HepG2 (cell line): ENCODE data around the gene KCNK7. TPM values are rescaled to one million over a fixed set of nuclear protein-coding genes. Genes with fewer than 3 reads are reported as not detected.

ENCODE experiments used
- ATF5 ChIP-seq: sonication (generic); formaldehyde crosslinking; IDR thresholded peaks from 2 replicates; pipeline ENCODE4 v1.4.0; 2020; ENCODE audit warnings: mild to moderate bottlenecking, low read depth, missing genetic modification reagents
- BCL3 ChIP-seq: sonication (generic); formaldehyde crosslinking; IDR thresholded peaks from 2 replicates; pipeline ENCODE4 v1.5.1; 2020; ENCODE audit warnings: mild to moderate bottlenecking, missing genetic modification reagents, moderate library complexity
- ERF ChIP-seq: IDR thresholded peaks from 2 replicates; pipeline ENCODE4 v1.6.1; 2018; ENCODE audit warnings: missing biosample characterization, missing genetic modification reagents
- FOXC1 ChIP-seq: sonication (generic); formaldehyde crosslinking; IDR thresholded peaks from 2 replicates; pipeline ENCODE4 v1.8.0; 2022; ENCODE audit warnings: mild to moderate bottlenecking, missing genetic modification reagents, borderline replicate concordance
- HDAC1 ChIP-seq: sonication (generic); formaldehyde crosslinking; IDR thresholded peaks from 2 replicates; pipeline ENCODE4 v1.5.1; 2020; ENCODE audit warnings: mild to moderate bottlenecking, missing genetic modification reagents
- HHEX ChIP-seq: IDR thresholded peaks from 2 replicates; pipeline ENCODE4 v1.6.1; 2016; ENCODE audit warnings: control low read depth
- KLF16 ChIP-seq, 2 experiments: sonication (generic) in 1 of 2; formaldehyde crosslinking in 1 of 2; IDR thresholded peaks; 2 replicates each; pipeline versions ENCODE4 v1.6.1 to v1.8.0; 2016 to 2023; ENCODE audit warnings: missing genetic modification reagents in 2 of 2, missing compliant biosample characterization in 1 of 2
- PAF1 ChIP-seq: IDR thresholded peaks from 2 replicates; pipeline ENCODE4 v1.6.1; 2016; ENCODE audit warnings: missing genetic modification reagents, missing compliant biosample characterization
- PCBP1 ChIP-seq: fragments of 200-400 bp; formaldehyde crosslinking; IDR thresholded peaks from 2 replicates; pipeline ENCODE4 v1.6.1; 2017; ENCODE audit warnings: mild to moderate bottlenecking, low read depth, low read length, borderline replicate concordance
- POLR2G ChIP-seq: fragments of 200-400 bp; formaldehyde crosslinking; IDR thresholded peaks from 2 replicates; pipeline ENCODE4 v1.6.1; 2018; ENCODE audit warnings: mild to moderate bottlenecking, low read depth, low read length, moderate library complexity
- TEAD3 ChIP-seq: optimal IDR thresholded peaks from 2 replicates; pipeline ENCODE3; 2016; ENCODE audit warnings: borderline replicate concordance
- TOPORS ChIP-seq: sonication (generic); formaldehyde crosslinking; IDR thresholded peaks from 2 replicates; pipeline ENCODE4 v1.8.0; 2023; ENCODE audit warnings: mild to moderate bottlenecking, missing genetic modification reagents
- ZNF274 ChIP-seq: sonication (generic); formaldehyde crosslinking; IDR thresholded peaks from 2 replicates; pipeline ENCODE4 v1.5.1; 2020; ENCODE audit warnings: mild to moderate bottlenecking, missing genetic modification reagents
- ZNF33A ChIP-seq: sonication (generic); formaldehyde crosslinking; IDR thresholded peaks from 2 replicates; pipeline ENCODE4 v1.5.1; 2020; ENCODE audit warnings: missing genetic modification reagents, mild to moderate bottlenecking, moderate library complexity, borderline replicate concordance
- ZNF609 ChIP-seq: sonication (generic); formaldehyde crosslinking; IDR thresholded peaks from 2 replicates; pipeline ENCODE4 v1.4.0; 2020; ENCODE audit warnings: mild to moderate bottlenecking, missing genetic modification reagents, borderline replicate concordance
- ZNF777 ChIP-seq: sonication (generic); formaldehyde crosslinking; IDR thresholded peaks from 2 replicates; pipeline ENCODE4 v1.4.0; 2020; ENCODE audit warnings: missing genetic modification reagents
- ZNF780A ChIP-seq: sonication (generic); formaldehyde crosslinking; IDR thresholded peaks from 2 replicates; pipeline ENCODE4 v1.8.0; 2022; ENCODE audit warnings: mild to moderate bottlenecking, missing genetic modification reagents, moderate library complexity
- ZSCAN22 ChIP-seq: sonication (generic); formaldehyde crosslinking; IDR thresholded peaks from 2 replicates; pipeline ENCODE4 v1.4.0; 2020; ENCODE audit warnings: mild to moderate bottlenecking, missing genetic modification reagents
- polyA plus RNA-seq, 8 experiments: library from polyadenylated mRNA; depleted of rRNA in 3 of 8; stranded (reverse) in 7 of 8; unstranded in 1 of 8; fragments of >200 nt; fragmentation: Illumina TruSeq in 4 of 8; extraction: Trizol in 4 of 8; gene quantifications; 2 replicates each; pipeline versions ENCODE4 v1.2.1 to v1.2.3, GENCODE V29; 2011 to 2016; ENCODE audit warnings: low read depth in 4 of 8, missing spikeins in 1 of 8, mixed read lengths in 1 of 8; ENCODE audit not compliant: insufficient read depth in 1 of 8
- total RNA-seq, 5 experiments: library from RNA; depleted of rRNA; stranded (reverse); fragments of >200 nt; fragmentation: Illumina TruSeq; extraction: Trizol; gene quantifications; 2 replicates each; pipeline ENCODE4 v1.2.3, GENCODE V29; 2016; ENCODE audit warnings: low read depth in 1 of 5
- TF ChIP-seq, protein P1 (sequence below): sonication (generic); formaldehyde crosslinking; IDR thresholded peaks from 2 replicates; pipeline ENCODE4 v1.4.0; 2020; ENCODE audit warnings: missing genetic modification reagents

The KCNK7 gene
- total and polyA plus RNA-seq, 2 of the 13 experiments (the other 11 are each of a cell fraction or from before 2014, with no cell fraction given): 0.11 TPM; not detected in 1

GRCh38 chr11:65569973-65570918 is 25.4 kb downstream of the KCNK7 start, which contains the start of gene ZNRD2 (continued):
- TF ChIP-seq ZSCAN22 (CRISPR knock-in tag): peak; percentile 44; the same call in 1 of the 2 replicates
- TF ChIP-seq HHEX (CRISPR knock-in tag): no peak
- peak; percentile 86 for TF ChIP-seq TEAD3 (CRISPR knock-in tag)
- 0 out of 2 replicates have a peak, but pooled peaks have one; percentile 80 for TF ChIP-seq PCBP1
- no peak for TF ChIP-seq ZNF780A (CRISPR knock-in tag)
- peak; percentile 68; the same call in 1 of the 2 replicates for TF ChIP-seq ZNF609 (CRISPR knock-in tag)
- no peak; the same call in 1 of the 2 replicates for TF ChIP-seq ZNF274 (CRISPR knock-in tag)
- TF ChIP-seq FOXC1 (CRISPR knock-in tag): peak; percentile 68; the same call in 1 of the 2 replicates
- peak in 1 of 2 experiments; percentile 96; a peak in 2 of 4 replicates for TF ChIP-seq KLF16 (CRISPR knock-in tag; IDR thresholded peaks at IDR 0.05)
- TF ChIP-seq POLR2G: peak; percentile 74
- 0 out of 2 replicates have a peak, but pooled peaks have one; percentile 28 for TF ChIP-seq TOPORS (CRISPR knock-in tag)
- TF ChIP-seq HDAC1: peak; percentile 98
- TF ChIP-seq ZNF33A: no peak
- peak; percentile 90; the same call in 1 of the 2 replicates for TF ChIP-seq ERF (CRISPR knock-in tag)
- TF ChIP-seq, protein P1, sequence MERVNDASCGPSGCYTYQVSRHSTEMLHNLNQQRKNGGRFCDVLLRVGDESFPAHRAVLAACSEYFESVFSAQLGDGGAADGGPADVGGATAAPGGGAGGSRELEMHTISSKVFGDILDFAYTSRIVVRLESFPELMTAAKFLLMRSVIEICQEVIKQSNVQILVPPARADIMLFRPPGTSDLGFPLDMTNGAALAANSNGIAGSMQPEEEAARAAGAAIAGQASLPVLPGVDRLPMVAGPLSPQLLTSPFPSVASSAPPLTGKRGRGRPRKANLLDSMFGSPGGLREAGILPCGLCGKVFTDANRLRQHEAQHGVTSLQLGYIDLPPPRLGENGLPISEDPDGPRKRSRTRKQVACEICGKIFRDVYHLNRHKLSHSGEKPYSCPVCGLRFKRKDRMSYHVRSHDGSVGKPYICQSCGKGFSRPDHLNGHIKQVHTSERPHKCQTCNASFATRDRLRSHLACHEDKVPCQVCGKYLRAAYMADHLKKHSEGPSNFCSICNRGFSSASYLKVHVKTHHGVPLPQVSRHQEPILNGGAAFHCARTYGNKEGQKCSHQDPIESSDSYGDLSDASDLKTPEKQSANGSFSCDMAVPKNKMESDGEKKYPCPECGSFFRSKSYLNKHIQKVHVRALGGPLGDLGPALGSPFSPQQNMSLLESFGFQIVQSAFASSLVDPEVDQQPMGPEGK (CRISPR knock-in tag): peak; percentile 72
- TF ChIP-seq BCL3 (CRISPR knock-in tag): peak; percentile 47; the same call in 1 of the 2 replicates
- TF ChIP-seq ZNF777 (CRISPR knock-in tag): peak; percentile 75
- no peak for TF ChIP-seq PAF1 (CRISPR knock-in tag)
- TF ChIP-seq ATF5 (CRISPR knock-in tag): peak; percentile 61; the same call in 1 of the 2 replicates
